Putamen (tissue), 1 donor: ENCODE measurements around the gene ELMOD1.

ENCODE experiments used
- DNase-seq: peaks from one replicate; pipeline ENCODE4 v3.0.0-alpha.2; 2016; ENCODE audit warnings: low spot score

The ELMOD1 gene

DNA sequence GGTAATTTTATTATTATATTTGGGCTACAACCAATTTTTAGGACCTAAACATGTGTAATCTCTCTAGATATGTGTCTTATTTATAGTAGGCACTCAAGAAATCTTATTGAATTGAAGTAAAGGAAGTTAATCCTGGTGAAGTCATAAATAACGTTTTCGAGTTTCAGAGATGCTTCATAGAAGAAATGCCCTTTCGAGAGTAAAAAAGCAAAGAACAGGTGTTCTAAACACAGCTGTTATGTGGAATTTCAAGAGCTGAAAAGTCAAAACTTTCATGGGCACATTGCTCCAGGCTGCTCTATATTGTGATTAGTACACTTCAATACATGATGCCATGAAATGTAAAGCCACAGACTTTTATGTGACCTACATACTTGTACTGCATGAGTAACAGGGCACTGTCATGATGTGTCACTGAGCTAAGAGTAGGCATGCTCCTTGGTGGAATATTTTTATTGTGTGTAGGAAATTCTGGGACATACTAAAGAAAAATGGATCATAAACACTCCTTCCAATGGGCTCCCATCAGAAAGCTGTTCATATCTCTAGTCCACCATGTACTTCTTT lies 7.2 kb upstream of the ELMOD1 start:
- no peak for DNase-seq

DNA sequence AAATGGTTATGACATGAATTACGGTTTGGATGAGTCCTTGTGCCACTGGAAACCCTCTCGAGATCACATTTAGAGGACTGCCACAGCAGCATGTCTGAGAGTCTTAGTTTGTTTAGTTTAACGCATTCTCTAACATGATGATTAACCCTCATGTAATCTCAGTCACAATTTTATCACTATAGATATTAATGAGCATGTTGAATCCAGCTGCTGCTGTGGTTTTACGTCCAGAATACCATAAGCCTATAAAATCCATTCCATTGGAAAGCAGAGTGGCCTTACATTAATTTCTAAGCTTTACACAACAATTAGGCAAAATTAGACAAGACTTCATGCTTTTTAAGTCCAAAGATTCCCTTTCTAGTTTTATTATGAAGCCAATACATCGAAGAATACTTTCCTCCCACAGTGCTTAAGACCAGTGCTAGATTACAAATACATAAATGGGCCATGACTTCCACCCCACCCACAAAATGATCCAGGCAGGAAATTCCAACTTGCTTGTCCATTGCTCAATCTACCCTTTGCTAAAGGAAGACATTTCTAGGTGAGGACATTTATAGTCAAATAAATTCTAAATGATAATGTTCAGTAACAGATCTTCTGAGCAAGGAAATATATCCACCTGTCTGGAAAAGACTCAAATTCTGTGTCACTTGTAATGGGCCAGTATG lies 3.5 kb upstream of the ELMOD1 start:
- no peak for DNase-seq

DNA sequence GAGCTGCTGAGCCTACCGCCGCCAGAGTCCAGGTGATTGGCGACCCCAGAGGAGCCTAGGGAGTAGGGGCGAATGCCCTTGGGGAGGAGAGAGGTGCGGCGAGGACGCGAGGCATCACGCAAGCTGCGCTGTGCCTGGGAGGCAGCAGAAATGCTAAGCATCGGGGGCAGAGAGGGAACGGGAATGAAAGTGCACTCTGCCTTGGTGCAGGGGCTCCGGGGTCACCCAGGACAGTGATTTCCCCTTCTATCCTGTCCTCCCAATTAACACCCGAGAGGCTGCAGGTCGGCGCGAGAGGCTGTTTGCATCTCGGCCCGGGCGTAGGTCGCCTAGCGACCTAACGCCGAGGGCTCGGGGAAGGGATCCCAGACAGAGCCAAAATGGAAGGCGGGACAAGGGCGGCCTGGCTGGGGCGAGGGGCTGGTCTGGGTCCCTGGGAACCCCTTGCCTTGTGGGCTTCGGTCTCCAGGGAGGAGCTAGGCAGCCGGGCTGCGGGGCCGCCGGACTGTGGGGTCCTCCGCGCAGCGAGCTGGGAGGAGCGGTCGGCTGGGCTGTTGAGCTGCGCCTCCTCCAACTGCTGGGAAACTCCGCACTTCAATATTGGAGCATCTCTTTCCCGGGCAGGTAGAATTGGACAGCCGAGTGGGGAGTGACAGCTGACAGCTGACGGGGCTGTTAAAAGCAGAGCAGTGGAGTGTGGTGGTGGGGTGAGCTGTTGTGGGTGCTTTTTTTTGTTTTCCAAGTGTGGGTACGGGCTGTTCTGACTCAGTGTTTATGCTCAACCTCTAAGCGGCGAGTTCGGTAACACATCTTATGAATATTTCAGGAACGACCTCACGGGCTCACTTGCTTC lies 657 bp downstream of the ELMOD1 start:
- DNase-seq: no peak

DNA sequence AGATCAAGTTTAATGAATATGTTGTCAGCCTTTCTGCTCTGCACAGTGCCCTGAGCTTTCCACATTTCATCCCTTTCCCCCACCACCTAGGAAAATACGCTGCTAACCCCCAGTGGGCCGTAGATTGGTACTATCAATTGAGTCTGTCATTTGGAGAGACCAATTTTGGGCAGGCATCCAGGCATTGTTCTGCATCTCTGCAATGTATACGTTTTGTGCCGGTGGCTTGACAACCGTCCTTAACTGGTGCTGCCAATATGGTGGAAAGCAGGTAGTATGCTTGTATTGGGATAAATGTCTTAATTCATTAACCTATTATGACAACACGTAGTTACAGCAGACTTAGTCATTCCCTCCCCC lies 1.3 kb downstream of the ELMOD1 start:
- no peak for DNase-seq

DNA sequence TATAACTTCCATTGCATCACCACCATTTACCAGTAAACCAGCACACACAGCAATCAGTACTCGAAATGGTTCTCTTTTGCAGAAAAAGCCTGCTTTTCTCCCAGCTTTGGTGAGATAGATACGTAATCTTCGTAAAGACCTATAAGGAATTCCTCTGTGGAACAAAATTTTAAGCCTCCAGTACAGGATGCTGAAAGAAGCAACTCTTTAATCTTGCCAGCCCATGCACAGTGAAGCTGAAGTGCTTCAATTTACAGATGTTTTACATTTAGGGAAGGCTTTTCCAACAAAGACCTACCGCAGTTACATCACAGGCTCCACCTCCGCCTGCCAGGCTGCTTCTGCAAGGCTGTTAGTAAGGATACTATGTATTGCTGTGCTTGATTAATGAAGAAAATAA lies 1.9 kb downstream of the ELMOD1 start:
- DNase-seq: peak; percentile 65

DNA sequence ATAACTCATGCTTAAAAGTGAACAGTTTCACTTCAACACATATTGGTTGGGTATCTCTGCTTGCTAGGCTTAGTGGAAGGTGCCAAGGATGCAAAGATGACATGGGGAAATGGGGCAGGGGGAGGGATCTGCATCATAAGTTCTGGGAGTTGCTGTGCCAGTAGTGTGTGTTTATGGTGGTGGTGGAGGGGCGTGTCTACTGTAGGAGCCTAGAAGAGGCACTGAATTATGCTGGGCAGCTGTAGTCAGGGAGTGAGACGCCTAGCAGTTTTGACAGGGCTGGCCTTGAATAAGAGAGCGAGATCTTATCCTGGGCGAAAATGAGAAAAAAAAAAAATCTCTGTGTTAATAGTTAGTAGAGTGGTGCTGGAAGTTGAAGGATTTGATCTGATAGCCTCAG lies 3.0 kb downstream of the ELMOD1 start:
- no peak for DNase-seq

DNA sequence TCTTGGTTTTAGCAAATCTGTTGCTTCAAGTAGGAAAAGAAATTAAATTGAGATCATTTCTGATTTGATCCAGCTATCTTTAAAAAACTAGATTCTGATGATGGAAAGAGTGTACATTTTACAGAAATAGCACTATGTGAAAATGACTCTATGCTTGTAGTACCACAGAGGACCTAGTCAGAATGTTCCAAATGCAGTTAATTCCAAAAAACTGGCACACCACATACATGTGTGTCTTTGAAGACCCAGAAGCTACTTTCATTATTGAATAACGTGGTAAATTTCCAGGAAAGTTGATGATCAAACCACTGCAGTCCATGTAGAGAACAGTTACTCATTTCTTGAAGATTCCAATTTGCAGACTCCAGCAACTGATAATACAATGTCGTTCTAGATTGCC lies 3.8 kb downstream of the ELMOD1 start:
- DNase-seq: no peak

DNA sequence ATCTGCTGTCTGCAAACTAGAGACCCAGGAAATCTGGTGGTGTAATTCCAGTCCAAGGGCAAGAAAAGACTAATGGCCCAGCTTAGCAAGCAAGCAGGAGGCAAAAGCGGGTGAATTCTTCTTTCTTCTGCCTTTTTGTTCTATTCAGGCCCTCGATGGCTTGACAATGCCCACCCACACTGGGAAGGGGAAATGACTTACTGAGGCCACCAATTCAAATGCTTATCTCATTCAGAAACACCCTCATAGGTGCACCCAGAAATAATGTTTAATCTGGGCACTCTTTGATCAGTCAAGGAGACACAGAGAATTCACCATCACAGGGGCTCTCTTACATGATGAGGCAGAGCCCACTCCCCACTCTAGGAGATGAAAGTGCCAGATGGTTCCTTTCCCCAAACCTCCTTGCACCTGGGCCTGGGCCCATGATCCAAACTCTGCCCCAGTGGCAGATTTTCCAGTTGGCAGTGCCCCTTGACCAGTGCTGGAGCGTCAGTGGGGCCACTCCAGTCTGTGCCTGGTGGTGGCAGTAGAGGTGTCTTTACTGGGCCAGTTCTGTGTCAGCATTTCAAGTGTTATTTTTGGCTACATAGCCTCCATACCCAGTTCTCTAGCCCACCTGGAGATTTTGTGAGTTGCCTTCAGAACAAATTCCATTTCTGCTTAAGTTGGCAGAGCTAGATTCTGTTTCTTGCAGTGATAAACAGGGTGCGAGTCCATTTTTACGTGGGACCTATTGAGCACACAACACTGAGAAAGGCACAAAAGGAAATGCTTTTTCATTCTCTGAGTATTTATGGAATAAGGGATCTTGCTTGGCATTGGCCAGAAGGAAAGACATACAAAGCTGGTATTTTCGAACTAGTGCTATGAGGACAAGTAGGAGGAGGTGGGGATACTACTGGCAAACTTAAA lies 7.5 kb downstream of the ELMOD1 start:
- DNase-seq: no peak

DNA sequence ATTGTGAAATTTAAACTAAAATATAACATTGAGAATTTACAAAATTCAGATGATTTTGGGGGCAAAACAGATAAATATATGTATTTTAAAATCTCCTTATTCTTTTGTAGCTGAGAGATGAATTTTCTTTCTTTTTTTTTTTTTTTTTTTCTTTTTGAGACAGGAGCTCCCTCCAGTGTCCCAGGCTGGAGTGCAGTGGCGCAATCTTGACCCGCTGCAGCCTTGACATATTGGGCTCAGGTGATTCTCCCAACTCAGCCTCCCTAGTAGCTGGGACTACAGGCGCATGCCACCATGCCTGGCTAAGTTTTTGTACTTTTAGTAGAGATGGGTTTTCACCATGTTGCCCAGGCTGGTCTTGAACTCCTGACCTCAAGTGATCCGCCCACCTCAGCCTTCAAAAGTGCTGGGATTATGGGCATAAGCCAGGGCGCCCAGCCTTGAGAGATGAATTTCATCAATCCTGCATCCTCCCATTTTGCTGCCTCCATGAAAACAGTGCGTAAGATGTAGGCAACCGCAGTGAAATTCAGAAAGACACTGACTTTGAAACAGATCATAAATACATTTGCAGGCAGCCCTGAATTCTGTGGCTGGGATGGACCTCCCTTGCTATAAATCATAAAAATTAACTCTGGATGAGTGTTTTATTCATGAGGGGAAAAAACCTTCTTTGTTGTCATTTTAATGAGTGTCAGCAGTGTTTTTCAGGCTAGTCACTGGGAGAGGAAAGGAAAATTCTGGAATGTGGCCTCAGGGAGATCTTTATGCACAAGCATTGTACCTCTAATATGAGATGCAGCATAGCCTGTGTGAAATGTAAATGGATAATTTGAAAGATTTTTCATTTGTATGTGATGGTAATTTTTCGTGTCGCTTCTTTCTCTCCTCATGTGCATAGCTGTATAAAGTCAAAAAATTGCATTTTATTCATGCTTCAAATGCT lies 14.4 kb downstream of the ELMOD1 start:
- no peak for DNase-seq

DNA sequence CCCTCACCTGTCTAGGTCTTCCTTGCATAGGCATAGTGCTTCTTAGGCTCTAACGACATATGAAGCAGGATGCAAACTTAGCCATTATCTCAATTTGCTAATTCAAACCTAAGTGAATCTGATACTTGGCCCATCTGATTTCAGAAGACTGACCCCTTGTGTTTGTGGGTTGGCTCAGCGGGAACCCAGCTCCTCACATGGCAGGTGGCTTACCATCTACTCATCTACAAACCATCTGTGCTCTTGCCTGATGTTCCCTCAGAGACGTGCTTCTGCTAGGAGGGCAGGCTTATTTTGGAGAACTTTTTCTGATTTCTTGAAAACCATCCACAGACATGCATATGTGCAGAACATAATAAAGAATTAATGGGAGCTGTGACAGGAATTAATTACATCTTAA lies 15.2 kb downstream of the ELMOD1 start:
- DNase-seq: no peak

DNA sequence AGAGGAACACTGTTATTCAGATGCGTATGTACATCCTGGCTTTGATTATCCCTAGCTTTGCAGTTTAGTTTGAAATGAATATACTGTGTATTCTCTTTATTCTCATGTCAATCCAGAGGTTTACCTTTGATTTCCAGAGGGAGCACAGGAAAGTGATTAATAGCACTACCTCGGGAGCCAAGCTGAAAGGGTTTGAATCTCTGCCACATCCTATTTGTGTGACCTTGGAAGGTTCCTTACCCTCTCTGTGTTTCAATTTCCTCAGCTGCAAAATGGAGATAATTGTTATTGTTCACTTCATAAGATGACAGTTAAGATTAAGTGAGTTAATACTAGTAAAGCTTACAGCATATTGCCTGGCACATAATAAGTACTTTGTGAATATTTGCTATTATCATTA lies 17.9 kb downstream of the ELMOD1 start:
- DNase-seq: no peak

DNA sequence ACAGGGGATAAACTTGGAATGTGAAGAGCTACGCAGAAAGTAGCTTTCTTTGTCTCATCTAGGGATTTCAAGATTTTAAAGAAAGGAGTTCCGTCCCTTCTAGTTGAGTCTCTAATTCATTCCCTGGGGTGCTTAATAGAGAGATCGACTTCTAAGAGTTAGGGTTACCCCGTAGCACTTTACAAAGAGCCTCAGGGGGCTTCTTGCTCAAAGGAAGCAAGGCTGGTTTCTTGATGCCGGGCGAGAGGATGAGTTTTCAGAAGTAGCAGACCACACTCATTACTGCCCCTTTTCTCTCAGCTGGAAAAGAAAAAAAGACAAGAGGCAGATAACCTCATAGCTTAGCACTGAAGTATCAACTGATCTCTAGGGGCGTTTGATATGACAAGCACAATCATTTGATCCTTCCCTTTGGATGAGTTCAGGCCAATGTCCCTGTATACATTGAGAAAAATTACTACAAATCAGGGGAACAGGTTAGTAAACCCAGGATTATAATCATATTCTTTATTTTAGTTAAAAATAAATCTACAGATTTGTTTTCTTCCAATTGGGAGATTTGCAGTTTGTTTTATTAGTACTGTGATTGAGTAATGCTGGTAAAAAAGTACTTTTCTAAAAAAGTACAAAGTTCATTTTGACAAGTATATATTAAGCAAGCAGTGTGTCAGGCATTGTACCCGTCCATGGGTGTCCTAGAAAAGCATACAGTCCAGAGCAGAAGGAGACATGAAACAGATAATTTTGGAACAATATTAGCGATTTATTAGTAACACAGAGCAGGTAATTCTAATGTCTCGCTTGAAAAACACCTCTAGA lies 18.7 kb downstream of the ELMOD1 start:
- no peak for DNase-seq

DNA sequence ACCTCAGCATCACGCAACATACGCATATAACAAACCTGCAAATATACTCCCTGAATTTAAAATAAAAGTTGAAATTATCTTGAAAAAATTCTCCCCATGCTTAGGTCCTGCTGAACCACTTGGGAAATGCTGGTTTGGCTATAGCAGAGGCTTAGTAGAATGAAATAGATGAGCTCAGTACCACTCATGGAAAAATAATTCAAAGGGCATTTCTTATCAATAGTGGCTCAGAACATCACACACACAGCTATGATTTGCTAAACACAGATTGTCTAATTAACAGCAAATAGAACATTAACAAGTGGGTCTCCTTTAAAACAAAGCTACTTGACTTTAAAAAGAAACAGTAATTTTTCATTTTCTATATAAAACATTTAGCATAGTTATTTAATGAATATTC lies 21.5 kb downstream of the ELMOD1 start:
- no peak for DNase-seq

DNA sequence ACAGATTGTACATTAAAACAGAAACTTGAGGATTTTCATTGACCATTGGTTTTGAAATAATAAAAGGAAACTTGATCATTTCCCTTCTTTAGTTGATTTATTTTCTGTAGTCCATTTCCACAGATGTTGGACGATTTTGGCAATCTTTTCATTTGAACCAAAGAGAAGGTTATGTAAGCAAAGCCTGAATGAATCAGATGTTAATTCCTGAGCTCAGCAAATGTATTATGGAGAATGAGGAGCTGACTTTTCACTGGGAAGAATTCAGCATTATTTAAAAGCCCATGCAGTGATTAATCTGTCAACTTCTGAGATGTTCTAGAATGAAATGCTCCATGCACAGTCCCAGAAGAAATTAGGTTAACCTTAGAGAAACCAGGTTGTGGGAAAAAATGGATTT lies 29.0 kb downstream of the ELMOD1 start:
- DNase-seq: peak; percentile 71

DNA sequence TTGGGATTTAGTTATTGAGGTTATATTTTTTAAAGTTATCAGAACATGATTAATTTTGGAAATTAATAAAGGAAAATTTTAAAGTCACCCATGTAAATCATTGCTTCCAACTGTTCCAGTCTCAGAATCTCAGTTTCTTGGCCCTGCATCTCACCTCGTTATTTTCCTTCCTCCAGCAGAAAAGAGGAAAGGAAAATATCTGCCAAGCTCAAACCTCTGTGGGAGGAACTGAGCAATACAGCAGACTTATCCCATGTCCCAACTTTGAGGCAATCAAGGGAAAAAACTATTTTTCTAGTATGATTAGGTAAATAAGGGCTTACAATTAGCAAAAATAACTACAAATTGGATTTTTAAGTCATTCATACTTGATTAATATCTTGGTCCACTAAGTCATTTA lies 30.1 kb downstream of the ELMOD1 start:
- no peak for DNase-seq

DNA sequence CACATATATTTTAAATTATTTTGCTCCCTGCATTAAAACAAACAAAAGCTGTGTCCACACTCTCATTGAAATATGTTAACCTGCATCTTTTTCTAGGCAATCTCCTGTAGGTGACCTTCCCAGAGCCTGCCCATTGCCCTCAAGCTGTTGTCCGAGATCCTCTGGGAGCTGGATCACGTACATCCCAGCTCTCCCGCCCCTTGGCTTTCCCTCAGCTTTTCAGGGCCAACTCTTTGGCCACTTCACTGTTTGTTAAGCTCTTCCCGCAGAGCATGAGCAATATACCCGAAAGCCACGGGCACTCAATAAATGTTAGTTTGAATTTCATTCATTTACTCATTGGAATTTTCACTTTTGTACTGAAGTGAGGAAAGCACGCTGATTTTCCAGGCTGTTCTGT lies 32.2 kb downstream of the ELMOD1 start:
- no peak for DNase-seq

DNA sequence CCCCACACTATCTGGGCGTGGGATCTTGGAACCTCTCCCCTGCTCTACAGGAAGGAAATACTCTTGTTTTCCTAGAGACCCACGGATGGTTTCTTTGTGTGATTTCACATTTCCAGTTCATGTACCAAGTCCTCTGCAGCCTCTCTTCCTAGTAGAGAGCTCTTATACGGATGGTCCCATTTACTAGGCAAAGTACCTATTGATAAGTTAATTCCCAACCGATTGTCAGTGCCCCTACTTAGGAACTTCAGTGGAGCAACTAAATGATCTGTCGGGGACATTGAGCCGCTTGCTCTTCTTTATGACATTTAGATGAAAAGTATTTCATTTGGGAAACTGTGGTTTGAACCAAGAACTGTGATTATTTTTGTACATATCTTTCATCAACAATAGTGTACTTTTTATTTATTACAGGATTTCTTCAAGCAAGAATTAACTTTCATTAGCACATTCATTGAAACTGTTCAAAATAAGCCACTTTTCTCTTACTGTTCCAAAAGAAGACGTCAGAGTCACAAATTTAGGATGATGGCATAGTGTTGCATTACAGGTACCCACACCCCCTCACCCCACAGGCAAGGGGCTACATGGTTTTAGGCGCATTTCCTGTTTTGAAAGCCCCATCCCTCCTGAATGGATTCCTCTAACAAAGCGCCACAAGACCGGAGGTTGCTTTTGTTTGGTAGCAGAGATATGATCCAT lies 34.2 kb downstream of the ELMOD1 start:
- no peak for DNase-seq

DNA sequence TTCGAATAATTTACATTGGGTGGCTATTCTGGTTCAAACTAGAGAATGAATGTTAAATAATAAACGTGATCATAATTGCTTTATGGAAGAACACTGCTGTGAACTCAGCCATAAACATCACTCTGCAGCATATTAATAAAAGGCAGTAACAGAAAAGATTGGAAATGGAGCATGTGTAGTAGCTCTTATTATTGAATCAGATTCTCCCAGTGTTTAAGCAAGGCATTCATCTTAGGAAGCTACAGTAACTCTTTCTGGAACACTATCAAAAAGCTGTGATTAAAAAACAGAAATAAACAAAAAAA lies 34.7 kb downstream of the ELMOD1 start:
- DNase-seq: no peak

DNA sequence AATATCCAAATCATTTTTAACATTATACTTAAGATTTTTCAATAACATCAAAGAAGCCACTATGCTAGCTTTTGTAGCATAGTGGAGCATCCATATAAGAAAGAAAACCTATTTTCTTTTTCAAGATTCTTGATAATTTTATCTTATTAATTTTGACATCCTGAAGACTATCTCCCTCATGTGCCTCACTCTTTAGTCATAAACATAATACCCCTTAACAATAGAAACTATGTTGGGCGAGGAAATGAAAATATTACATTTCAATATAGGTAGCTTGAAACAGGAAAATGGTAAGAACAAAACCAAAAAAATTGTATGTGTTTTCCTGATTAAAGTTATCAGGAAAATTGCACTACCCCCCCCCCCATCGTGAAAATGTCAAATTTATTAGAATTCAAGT lies 40.1 kb downstream of the ELMOD1 start:
- no peak for DNase-seq

DNA sequence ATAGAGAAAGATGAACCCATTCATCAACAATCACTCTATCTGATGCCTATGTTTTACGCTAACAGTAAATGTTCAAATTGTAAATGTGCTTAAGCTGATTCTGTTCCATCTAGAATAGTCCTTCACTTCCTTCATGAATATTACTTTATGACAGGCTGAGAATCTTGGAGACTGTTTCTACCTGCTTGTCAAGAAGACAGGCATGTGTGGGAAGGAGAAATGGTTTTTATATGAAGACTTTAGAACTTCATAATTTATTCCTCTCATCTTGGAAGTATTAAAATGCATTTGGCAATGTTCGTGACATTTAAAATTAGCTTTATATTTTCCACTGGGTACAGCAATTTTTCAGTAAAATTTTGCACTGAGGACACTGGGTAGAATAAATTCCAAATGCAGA lies 41.0 kb downstream of the ELMOD1 start:
- peak; percentile 65 for DNase-seq
